NCI-H2029 treated with DMSO at 0.1 percent for 48 hours (cell line): ENCODE results near the gene IFNA13.

ENCODE experiments used
- DNase-seq: peaks from one replicate; lab custom pipeline; 2025; lab: John Stamatoyannopoulos, UW

Gene IFNA13

GRCh38 chr9:21357479-21358460, 10.1 kb downstream of the IFNA13 start:
- DNase-seq, result no peak

DNA sequence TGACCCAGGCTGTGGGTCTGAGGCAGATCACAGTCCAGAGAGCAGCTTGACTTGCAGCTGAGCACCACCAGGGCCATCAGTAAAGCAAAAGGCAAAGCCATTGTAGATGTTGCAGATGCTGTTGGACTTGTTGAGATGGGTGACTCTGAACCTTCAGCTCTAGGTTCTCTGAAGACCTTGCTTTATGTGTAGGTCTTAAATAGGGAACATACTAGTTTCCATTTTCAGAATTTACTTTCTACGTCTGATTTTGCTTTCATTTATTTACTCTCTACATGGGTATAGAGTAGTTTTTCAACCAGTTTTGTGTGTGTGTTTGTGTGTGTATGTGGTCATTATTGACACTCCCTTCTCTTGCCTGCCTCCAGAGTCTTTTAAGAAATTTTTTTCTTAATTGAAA, 17.1 kb downstream of the IFNA13 start, which contains the start of gene IFNA6:
IFNA6 (minus strand) TSS at position 101 of the 400 bp plus-strand sequence; CDS start at position 101, 0 bp downstream.
- DNase-seq, result no peak

DNA sequence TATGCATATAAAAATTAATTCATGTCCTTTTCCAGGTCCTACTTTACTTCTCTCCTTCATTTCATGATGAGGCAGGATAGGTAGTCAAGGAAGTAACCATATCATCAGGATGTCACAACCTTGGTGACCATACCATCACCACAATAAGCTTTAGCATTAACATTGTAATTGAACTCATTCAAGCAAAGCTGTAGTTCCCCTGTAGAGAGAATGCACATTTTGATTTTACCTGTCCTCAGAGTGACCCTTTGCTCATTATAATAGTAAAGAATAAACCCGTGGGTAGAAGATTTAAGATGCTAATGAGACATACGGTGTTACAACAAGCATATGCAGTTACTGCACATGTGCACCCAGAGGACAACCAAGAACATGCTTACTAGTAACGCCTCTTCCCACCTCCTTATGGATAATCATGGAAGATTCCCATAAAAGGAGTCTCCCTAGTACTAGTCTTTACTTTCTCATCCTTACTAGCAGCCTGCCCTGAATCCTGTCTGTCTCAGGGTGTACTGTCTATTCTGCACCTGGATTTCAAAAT, 19.4 kb downstream of the IFNA13 start:
- DNase-seq, result no peak

DNA sequence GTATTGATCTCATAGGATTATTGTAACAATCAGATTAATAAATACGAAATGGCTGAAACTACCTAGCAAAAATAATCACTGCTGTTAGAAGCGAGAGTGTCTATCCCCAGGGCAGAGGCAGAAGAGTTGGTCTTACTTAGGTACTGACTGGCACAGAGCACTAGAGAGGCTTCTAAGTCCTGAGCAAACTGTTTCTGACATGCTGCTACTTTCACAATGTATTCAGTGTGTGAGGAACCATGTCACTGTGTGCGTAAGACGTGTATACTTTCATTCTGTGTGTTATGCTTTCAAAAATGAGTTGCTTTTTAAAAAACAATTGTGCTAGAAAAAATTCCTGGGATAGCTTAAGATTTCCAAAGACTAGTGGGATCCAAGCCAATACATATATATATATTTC, 27.1 kb downstream of the IFNA13 start:
- DNase-seq, result no peak

- no peak for DNase-seq
Observed at GRCh38 chr9:21336457-21336856, 31.4 kb downstream of the IFNA13 start.

DNA sequence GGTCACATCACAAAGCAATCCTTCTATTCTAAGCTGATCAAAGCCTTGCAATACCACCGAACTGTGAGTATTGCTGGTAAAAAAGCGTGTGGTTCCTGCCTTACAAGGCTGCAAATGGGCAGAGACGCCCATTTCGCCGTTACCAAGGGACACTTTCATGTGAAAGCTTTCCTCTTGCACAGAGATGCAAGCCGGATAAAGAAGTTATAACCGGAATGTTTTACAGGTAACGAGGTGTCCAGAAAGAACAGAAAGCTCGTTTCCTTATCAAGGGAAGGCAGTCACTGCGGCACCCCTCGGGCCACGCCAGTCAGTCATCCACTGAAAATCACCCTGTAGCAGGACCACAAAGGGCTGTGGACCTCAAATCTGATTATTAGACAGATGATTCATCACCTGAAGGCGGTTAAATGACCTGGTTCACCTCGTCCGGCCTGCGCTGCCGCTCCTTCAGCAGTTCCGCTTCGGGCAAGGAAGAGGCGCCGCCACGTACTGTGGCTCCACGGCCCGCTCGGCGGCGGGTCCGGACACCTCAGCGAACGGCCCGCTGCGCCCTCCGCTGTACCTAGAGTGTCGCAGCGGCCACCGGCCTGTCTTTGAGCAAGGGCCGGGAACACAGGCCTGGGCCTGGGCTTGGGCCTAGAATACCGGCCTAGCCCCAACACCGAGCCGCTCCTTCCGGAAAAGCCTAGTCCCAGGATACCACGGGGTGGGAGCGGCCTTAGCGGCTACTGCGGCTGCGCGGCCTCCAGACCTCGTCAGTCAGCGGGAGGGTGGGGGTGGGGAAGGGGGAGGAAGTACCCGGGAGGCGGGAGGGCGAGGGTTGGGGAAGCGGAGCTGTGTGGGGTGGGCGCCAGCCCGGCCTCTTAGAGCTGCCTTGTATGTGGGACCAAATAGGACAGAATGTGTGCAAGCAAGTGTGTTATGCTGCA, 32.9 kb downstream of the IFNA13 start, which contains the start of gene KLHL9:
KLHL9 (minus strand) TSS at position 704 of the 932 bp plus-strand sequence; CDS start at position 159, 545 bp downstream.
- peak; percentile 63 for DNase-seq

DNA sequence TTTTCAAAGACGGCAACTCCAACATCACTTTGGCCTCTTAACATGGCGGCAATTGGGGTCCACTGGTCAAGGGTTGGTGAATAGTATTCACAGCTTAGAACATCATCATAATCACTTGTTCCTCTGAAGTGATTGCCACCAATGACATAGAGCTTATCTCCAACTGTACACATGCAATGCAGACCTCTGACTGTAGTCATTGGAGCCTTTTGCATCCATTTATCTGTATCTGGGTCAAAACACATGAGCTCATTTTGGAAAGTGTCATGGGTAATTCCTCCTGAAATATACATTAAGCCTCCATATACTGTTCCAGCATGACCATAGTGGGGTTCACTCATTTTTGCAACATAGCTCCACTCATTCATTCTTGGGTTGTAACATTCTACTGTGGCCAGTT, 34.6 kb downstream of the IFNA13 start:
- no peak for DNase-seq

GRCh38 chr9:21331676-21332402, 36.0 kb downstream of the IFNA13 start:
- DNase-seq, result no peak

- DNase-seq, result peak; percentile 34
Observed at GRCh38 chr9:21326526-21327139, 41.2 kb downstream of the IFNA13 start.

GRCh38 chr9:21324047-21324446, 43.8 kb downstream of the IFNA13 start:
- no peak for DNase-seq

DNA sequence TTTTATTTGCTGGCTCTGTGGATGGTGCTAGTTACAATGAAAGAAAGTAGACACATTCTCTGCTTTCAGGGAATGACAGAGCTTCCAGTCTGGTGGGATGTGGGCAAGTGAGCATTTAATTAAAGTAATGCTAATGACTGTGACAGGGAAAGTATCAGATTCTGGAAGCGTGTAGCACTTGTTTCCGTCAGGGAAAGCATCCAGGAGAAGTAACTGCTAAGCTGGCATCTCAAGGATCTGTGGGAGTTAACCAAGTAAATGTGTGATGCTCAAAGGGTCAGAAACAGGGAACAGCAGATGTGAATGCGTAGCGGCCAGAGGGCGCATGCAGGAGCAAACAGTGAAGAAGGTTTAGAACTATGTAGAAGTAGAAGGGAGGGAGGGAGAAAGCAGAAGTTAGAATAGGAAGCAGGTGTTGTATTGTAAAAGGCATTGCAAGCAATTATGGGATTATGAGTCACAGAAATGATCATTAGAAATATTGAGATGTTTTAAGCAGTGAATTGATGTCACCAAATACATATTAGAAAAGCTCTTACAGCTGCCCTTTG, 44.9 kb downstream of the IFNA13 start:
- no peak for DNase-seq

GRCh38 chr9:21320465-21320864, 47.4 kb downstream of the IFNA13 start:
- no peak for DNase-seq

GRCh38 chr9:21317956-21318923, 49.6 kb downstream of the IFNA13 start:
- DNase-seq, result peak; percentile 27
